GM12878 (cell line): ENCODE measurements around the gene COL9A1. TPM values are rescaled to one million over a fixed set of nuclear protein-coding genes. Genes with fewer than 3 reads are reported as not detected.

Source experiments
- ATAC-seq: fragments of 200-7000 bp; cut with Tn5 transposase; 3 replicates; pipeline ENCODE4 v1.9.1; 2020; ENCODE audit warnings: mild to moderate bottlenecking, moderate library complexity
- BruUV-seq: library from RNA; stranded (reverse); fragments of 400-500 nt; replicated peaks from 2 replicates; lab custom pipeline; 2021; lab: Mats Ljungman, UMichigan
- CTCF ChIA-PET: fragments of 300-600 bp; sonication (Branson Sonifier 250); formaldehyde crosslinking; extraction: SDS; loops from one replicate; lab custom pipeline; 2021; ENCODE audit warnings: inconsistent platforms; lab: Yijun Ruan, JAX
- POLR2A ChIA-PET: fragments of 350-600 bp; formaldehyde crosslinking; extraction: SDS; loops from one replicate; lab custom pipeline; 2021; ENCODE audit warnings: inconsistent platforms; lab: Charles Lee
- RAD21 ChIA-PET: fragments of 300-600 bp; sonication (Branson Sonifier 250); formaldehyde crosslinking; loops from one replicate; lab custom pipeline; 2023; ENCODE audit warnings: antibody characterized with exemption; ENCODE audit not compliant: unreplicated experiment; lab: Charles Lee
- SMC1A ChIA-PET: fragments of 300-600 bp; sonication (Branson Sonifier 250); formaldehyde crosslinking; loops from one replicate; lab custom pipeline; 2023; ENCODE audit not compliant: unreplicated experiment, uncharacterized antibody; lab: Charles Lee
- DNase-seq: peaks from one replicate; pipeline ENCODE4 v3.0.0-alpha.2; 2011; ENCODE audit warnings: low read depth, low spot score
- FAIRE-seq: peaks from 3 replicates; lab custom pipeline; 2011; peaks lifted over from hg19 to GRCh38; lab: Jason Lieb, UNC
- H2AFZ ChIP-seq: 2 replicates; pipeline ENCODE4 v1.6.0; 2011; ENCODE audit warnings: low read depth, low read length, control low read depth; ENCODE audit not compliant: control insufficient read depth
- H3K27ac ChIP-seq: 2 replicates; pipeline ENCODE4 v1.5.1; 2011; ENCODE audit warnings: control low read depth; ENCODE audit not compliant: control insufficient read depth, insufficient read depth
- H3K27me3 ChIP-seq, 2 experiments: replicated peaks in 1 of 2; 2 replicates each; pipeline versions ENCODE4 v1.6.0 to v1.6.1; 2011; ENCODE audit warnings: low read length in 1 of 2; ENCODE audit not compliant: control insufficient read depth in 2 of 2, insufficient read depth in 2 of 2
- H3K36me3 ChIP-seq, 2 experiments: 2 replicates each; pipeline ENCODE4 v1.5.1; 2011; ENCODE audit warnings: low read length in 1 of 2; ENCODE audit not compliant: control insufficient read depth in 2 of 2, insufficient read depth in 2 of 2
- H3K4me1 ChIP-seq: 2 replicates; pipeline ENCODE4 v1.6.1; 2011; ENCODE audit warnings: mild to moderate bottlenecking, low read length, moderate library complexity, mixed read lengths; ENCODE audit not compliant: control insufficient read depth, insufficient read depth
- H3K4me2 ChIP-seq: 2 replicates; pipeline ENCODE4 v1.6.0; 2011; ENCODE audit warnings: control low read depth; ENCODE audit not compliant: control insufficient read depth, insufficient read depth
- H3K4me3 ChIP-seq: fragments of 200-600 bp; sonication (generic); 2 replicates; pipeline ENCODE4 v1.5.1; 2016
- H3K79me2 ChIP-seq: 2 replicates; pipeline ENCODE4 v1.6.0; 2011; ENCODE audit warnings: low read length; ENCODE audit not compliant: control insufficient read depth, insufficient read depth
- H3K9ac ChIP-seq: 2 replicates; pipeline ENCODE4 v1.8.0; 2011; ENCODE audit warnings: low read length, control low read depth, mixed read lengths; ENCODE audit not compliant: control insufficient read depth, insufficient read depth
- H3K9me3 ChIP-seq: replicated peaks from 3 replicates; pipeline ENCODE4 v1.5.1; 2011; ENCODE audit warnings: mild to moderate bottlenecking, low read length; ENCODE audit not compliant: control insufficient read depth, insufficient read depth
- H4K20me1 ChIP-seq: 2 replicates; pipeline ENCODE4 v1.6.0; 2011; ENCODE audit not compliant: control insufficient read depth, insufficient read depth
- DPF2 ChIP-seq: fragments of 450-650 bp; IDR thresholded peaks from 2 replicates; pipeline ENCODE4 v1.6.1; 2017; ENCODE audit warnings: mild to moderate bottlenecking
- FOXK2 ChIP-seq: fragments of 450-650 bp; IDR thresholded peaks from 2 replicates; pipeline ENCODE4 v1.6.1; 2017; ENCODE audit warnings: mild to moderate bottlenecking, moderate library complexity
- HCFC1 ChIP-seq: fragments of 150-350 bp; IDR thresholded peaks from 2 replicates; pipeline ENCODE4 v1.6.1; 2014; ENCODE audit warnings: low read length
- IRF4 ChIP-seq: IDR thresholded peaks from 2 replicates; pipeline ENCODE4 v1.6.1; 2011; ENCODE audit warnings: low read depth, low read length
- NFYA ChIP-seq: IDR thresholded peaks from 2 replicates; pipeline ENCODE4 v1.6.1; 2011; ENCODE audit warnings: low read depth, mild to moderate bottlenecking, low read length, improper control_type of control experiment, borderline replicate concordance
- PAX5 ChIP-seq: IDR thresholded peaks from 2 replicates; pipeline ENCODE4 v1.6.1; 2011; ENCODE audit warnings: low read depth, low read length, borderline replicate concordance
- POLR2AphosphoS2 ChIP-seq: IDR thresholded peaks from 2 replicates; pipeline ENCODE4 v1.6.1; 2011; ENCODE audit warnings: low read depth, mild to moderate bottlenecking, low read length, improper control_type of control experiment, moderate library complexity
- SPI1 ChIP-seq: IDR thresholded peaks from 2 replicates; pipeline ENCODE4 v1.6.1; 2011; ENCODE audit warnings: low read depth, mild to moderate bottlenecking, low read length, moderate library complexity, borderline replicate concordance; ENCODE audit not compliant: insufficient read depth
- ZNF207 ChIP-seq: fragments of 450-650 bp; IDR thresholded peaks from 2 replicates; pipeline ENCODE4 v1.6.1; 2014; ENCODE audit warnings: antibody characterized with exemption, mild to moderate bottlenecking, borderline replicate concordance
- ZNF217 ChIP-seq: fragments of 450-650 bp; IDR thresholded peaks from 2 replicates; pipeline ENCODE4 v1.6.1; 2017; ENCODE audit warnings: antibody characterized with exemption, mild to moderate bottlenecking
- WGBS: methylation state at CpG from one replicate; pipeline ENCODE4 v1.1.6; 2016; ENCODE audit warnings: low lambda C conversion rate; ENCODE audit not compliant: insufficient replicate concordance, insufficient coverage; ENCODE audit errors: missing lambda C conversion rate; 5-methylcytosine and 5-hydroxymethylcytosine counted together
- in situ Hi-C: fragments of 300-500 bp; cut with MboI; formaldehyde crosslinking; loops from 9 replicates; pipeline ENCODE4 v1.14.3; 2018; ENCODE audit warnings: mixed read lengths
- intact Hi-C: fragments of 100-400 bp; cut with micrococcal nuclease; formaldehyde crosslinking; loops from one replicate; pipeline ENCODE4 v1.14.2; 2022; ENCODE audit not compliant: unreplicated experiment
- polyA plus RNA-seq, 11 experiments: library from polyadenylated mRNA; depleted of rRNA in 4 of 11; unstranded in 6 of 11; stranded (reverse) in 5 of 11; fragments of >200 nt; fragmentation: Nextera tagmentation in 4 of 11; fragmentation: Illumina TruSeq in 1 of 11; extraction: Ambion mirVana in 4 of 11; extraction: Trizol in 1 of 11; gene quantifications; 1 replicate in 1 of 11; 2 replicates in 10 of 11; pipeline versions ENCODE4 v1.2.1 to v1.2.3, GENCODE V29; 2011 to 2016; ENCODE audit warnings: inconsistent platforms in 2 of 11, missing spikeins in 2 of 11, low read depth in 1 of 11
- total RNA-seq, 4 experiments: library from RNA; depleted of rRNA in 3 of 4; stranded (reverse); fragments of >200 nt in 3 of 4; fragmentation: Illumina TruSeq in 1 of 4; extraction: Trizol in 1 of 4; gene quantifications; 2 replicates each; pipeline versions ENCODE4 v1.2.1 to v1.2.3, GENCODE V29; 2013 to 2021
- TF ChIP-seq, protein P1 (sequence below): fragments of 450-650 bp; IDR thresholded peaks from 2 replicates; pipeline ENCODE4 v1.6.1; 2016; ENCODE audit warnings: mild to moderate bottlenecking

The COL9A1 gene
- total and polyA plus RNA-seq, 10 of the 15 experiments (the other 5 are each of a cell fraction or from before 2014, with no cell fraction given): not detected

DNA sequence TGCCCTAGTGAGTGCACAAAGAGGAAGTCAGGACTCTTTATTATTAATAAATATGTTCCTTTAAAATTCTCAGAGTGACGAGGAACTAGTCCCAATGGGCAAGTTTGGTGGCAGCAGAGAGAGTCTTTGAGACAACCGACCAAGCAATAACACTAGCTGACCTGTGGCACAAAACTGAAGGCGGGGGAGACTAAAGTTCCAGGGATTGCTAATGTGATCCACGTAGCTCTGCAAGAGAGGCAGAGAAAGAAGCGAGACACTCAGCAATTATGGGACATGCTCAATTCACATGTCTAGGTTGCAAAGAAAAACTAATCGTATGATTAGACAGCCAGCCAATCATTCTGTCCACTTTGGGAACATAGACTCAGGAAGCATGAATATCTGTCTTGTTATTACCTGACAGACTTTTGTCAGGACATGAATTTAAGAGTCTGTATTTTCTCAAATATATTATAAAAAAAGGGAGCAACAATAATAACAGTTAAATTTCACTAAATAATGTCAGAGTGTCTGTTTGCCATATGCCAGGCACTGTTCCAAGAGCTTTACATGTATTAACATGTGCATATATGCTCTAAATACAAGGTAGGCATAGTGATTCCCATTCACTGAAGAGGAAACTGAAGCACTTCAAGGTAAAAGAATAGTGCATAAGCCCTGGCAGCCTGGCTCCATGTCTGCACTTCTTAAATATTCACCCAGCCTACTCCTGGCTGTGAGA is 81.0 kb downstream of the COL9A1 start:
- no peaks in the 10 kb centered on the region for H3K4me1 ChIP-seq
- H3K9ac ChIP-seq: no peak overlapping the region
- POLR2A ChIA-PET: no interaction called here
- intact Hi-C loops (loop anchor here (1.0 to 5.0 kb wide), 5 partner anchors 70 to 665 kb away; no protein-coding TSS in a partner anchor), in situ Hi-C loops (loop anchor here (5.0 kb wide), 1 partner anchor 145 kb away; no protein-coding TSS in a partner anchor)
- RAD21 ChIA-PET: interaction anchor here (0.9 to 3.0 kb wide), 16 partner anchors 9 to 734 kb away, joined by 3 to 64 read pairs (median 6); partner anchors contain the start of gene FAM135A
- no peak overlapping the region for H3K4me2 ChIP-seq
- H3K27me3 ChIP-seq: no peaks in the 10 kb centered on the region; a peak in 1 of 4 replicates
- H3K27ac ChIP-seq: no peak overlapping the region
- ATAC-seq (no peak), DNase-seq (no peak), FAIRE-seq (no peak)
- CTCF ChIA-PET: interaction anchor here (0.6 to 3.8 kb wide), 46 partner anchors 9 to 976 kb away, joined by 3 to 115 read pairs (median 5); partner anchors contain the start of gene COL9A1
- H3K36me3 ChIP-seq: no peaks in the 10 kb centered on the region
- TF ChIP-seq FOXK2 (no peak), ZNF207 (no peak), HCFC1 (no peak), SPI1 (no peak), IRF4 (no peak), PAX5 (no peak), NFYA (no peak), ZNF217 (no peak), POLR2AphosphoS2 (no peak), DPF2 (no peak)
- TF ChIP-seq, protein P1, sequence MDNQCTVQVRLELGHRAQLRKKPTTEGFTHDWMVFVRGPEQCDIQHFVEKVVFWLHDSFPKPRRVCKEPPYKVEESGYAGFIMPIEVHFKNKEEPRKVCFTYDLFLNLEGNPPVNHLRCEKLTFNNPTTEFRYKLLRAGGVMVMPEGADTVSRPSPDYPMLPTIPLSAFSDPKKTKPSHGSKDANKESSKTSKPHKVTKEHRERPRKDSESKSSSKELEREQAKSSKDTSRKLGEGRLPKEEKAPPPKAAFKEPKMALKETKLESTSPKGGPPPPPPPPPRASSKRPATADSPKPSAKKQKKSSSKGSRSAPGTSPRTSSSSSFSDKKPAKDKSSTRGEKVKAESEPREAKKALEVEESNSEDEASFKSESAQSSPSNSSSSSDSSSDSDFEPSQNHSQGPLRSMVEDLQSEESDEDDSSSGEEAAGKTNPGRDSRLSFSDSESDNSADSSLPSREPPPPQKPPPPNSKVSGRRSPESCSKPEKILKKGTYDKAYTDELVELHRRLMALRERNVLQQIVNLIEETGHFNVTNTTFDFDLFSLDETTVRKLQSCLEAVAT: no peak
- WGBS: 8% methylated on average over 6 of the region's 6 CpGs
- no peaks in the 10 kb centered on the region for H3K79me2 ChIP-seq
- H3K9me3 ChIP-seq: no peaks in the 10 kb centered on the region
- no peak overlapping the region for H3K4me3 ChIP-seq
- SMC1A ChIA-PET: interaction anchor here (0.7 to 3.9 kb wide), 28 partner anchors 8 to 795 kb away, joined by 3 to 41 read pairs (median 4); partner anchors contain the start of gene COL9A1
- no peaks in the 10 kb centered on the region for H4K20me1 ChIP-seq
- H2AFZ ChIP-seq: no peak overlapping the region
- BruUV-seq: no TSS peak
